Thyroid gland (tissue), 4 donors: ENCODE measurements around the gene PAEP.
"Not testable (repeated sequence)": the region's sequence is repeated elsewhere in the genome, so short reads cannot be mapped to it uniquely, and the experiment has no call there.

Experiments
- POLR2A ChIP-seq, 2 donors: fragments of 450-650 bp; IDR thresholded peaks; one replicate each; pipeline ENCODE4 v1.6.1; 2017; ENCODE audit warnings: antibody characterized with exemption in 2 of 2, mild to moderate bottlenecking in 2 of 2, moderate library complexity in 1 of 2
- TF ChIP-seq, protein P1 (sequence below), 6 experiments: fragments of 200-600 bp in 3 of 6; fragments of 450-650 bp in 3 of 6; sonication (generic) in 3 of 6; IDR thresholded peaks; one replicate each; pipeline ENCODE4 v1.5.1; 2016 to 2019; ENCODE audit warnings: antibody characterized with exemption in 6 of 6, mild to moderate bottlenecking in 2 of 6, inconsistent platforms in 1 of 6, moderate library complexity in 1 of 6

DNA sequence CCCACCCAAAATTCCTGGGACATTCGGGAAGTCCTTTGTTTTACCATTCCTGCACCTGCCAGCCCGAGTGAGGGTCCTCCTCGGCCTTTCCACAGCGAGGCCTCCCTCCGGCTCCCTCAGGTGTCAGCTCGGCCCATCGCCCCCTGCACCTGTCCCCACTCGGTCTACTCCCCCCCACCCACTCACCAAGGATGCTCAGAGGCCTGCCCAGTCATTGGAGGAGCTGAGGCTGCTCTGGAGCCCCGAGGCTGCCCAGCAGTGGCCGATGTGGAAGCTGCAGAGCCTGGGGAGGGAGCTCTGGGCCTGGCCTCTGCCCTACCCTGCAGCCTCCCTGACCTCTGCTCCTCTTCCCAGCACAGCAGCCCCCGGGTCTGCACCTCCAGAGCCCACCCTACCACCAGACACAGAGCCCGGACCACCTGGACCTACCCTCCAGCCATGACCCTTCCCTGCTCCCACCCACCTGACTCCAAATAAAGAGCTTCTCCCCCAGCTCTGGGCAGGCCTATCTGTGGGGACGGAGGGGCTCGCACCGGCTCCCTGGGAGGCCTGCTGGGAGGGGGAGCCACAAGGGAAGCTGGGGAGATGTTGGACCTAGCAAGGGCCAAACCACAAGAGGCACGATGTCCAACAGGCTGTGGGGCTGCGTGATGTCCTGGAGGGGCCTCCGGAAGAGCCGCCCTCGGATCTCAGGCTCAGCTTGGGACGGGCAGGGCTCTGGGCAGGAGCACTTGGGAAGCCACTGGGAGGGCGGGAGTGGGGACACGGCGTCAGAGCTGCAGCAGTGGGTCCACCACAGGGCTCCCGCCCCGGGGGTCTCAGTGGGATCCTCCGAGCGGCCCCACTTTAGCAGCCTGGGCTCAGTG lies 11.8 kb upstream of the PAEP start:
- not testable (repeated sequence) for TF ChIP-seq POLR2A (IDR thresholded peaks at IDR 0.05)
- TF ChIP-seq, protein P1, sequence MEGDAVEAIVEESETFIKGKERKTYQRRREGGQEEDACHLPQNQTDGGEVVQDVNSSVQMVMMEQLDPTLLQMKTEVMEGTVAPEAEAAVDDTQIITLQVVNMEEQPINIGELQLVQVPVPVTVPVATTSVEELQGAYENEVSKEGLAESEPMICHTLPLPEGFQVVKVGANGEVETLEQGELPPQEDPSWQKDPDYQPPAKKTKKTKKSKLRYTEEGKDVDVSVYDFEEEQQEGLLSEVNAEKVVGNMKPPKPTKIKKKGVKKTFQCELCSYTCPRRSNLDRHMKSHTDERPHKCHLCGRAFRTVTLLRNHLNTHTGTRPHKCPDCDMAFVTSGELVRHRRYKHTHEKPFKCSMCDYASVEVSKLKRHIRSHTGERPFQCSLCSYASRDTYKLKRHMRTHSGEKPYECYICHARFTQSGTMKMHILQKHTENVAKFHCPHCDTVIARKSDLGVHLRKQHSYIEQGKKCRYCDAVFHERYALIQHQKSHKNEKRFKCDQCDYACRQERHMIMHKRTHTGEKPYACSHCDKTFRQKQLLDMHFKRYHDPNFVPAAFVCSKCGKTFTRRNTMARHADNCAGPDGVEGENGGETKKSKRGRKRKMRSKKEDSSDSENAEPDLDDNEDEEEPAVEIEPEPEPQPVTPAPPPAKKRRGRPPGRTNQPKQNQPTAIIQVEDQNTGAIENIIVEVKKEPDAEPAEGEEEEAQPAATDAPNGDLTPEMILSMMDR (IDR thresholded peaks at IDR 0.05), result not testable (repeated sequence)
